ENCODE measurements around the gene PURA. TPM values are rescaled to one million over a fixed set of nuclear protein-coding genes. Genes with fewer than 3 reads are reported as not detected.

Gene PURA
- total RNA-seq, 1 donor from 2014 or later = 8.3 TPM

GRCh38 chr5:140076788-140077187 is 37.1 kb upstream of the PURA start:
- Mint-ChIP-seq H3K27me3 (peaks cover 59% of the 10 kb centered on the region), H3K4me1 (ENCODE audit: unreplicated experiment) (no peaks in the 10 kb centered on the region), H3K9me3 (no peaks in the 10 kb centered on the region), H3K4me3 (no peak overlapping the region), H3K27ac (no peak overlapping the region), H3K36me3 (no peaks in the 10 kb centered on the region)
- TF ChIP-seq, protein P1, sequence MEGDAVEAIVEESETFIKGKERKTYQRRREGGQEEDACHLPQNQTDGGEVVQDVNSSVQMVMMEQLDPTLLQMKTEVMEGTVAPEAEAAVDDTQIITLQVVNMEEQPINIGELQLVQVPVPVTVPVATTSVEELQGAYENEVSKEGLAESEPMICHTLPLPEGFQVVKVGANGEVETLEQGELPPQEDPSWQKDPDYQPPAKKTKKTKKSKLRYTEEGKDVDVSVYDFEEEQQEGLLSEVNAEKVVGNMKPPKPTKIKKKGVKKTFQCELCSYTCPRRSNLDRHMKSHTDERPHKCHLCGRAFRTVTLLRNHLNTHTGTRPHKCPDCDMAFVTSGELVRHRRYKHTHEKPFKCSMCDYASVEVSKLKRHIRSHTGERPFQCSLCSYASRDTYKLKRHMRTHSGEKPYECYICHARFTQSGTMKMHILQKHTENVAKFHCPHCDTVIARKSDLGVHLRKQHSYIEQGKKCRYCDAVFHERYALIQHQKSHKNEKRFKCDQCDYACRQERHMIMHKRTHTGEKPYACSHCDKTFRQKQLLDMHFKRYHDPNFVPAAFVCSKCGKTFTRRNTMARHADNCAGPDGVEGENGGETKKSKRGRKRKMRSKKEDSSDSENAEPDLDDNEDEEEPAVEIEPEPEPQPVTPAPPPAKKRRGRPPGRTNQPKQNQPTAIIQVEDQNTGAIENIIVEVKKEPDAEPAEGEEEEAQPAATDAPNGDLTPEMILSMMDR (conservative IDR thresholded peaks at IDR 0.05) = no peak
- DNase-seq (ENCODE audit: extremely low spot score, unreplicated experiment) = no peak

- H3K4me3 Mint-ChIP-seq = no peak overlapping the region
- H3K9me3 Mint-ChIP-seq = no peaks in the 10 kb centered on the region
- no peaks in the 10 kb centered on the region for H3K4me1 Mint-ChIP-seq (ENCODE audit: unreplicated experiment)
- H3K27me3 Mint-ChIP-seq = peaks cover 71% of the 10 kb centered on the region
- H3K36me3 Mint-ChIP-seq = no peaks in the 10 kb centered on the region
- H3K27ac Mint-ChIP-seq = no peak overlapping the region
- TF ChIP-seq, protein P1 (conservative IDR thresholded peaks at IDR 0.05) = no peak
- DNase-seq (ENCODE audit: extremely low spot score, unreplicated experiment) = no peak
Measured at GRCh38 chr5:140083120-140083519, 30.8 kb upstream of the PURA start.

- Mint-ChIP-seq H3K4me1 (ENCODE audit: unreplicated experiment) (no peaks in the 10 kb centered on the region), H3K4me3 (no peak overlapping the region), H3K9me3 (no peaks in the 10 kb centered on the region), H3K27ac (no peak overlapping the region), H3K27me3 (peaks cover 69% of the 10 kb centered on the region), H3K36me3 (no peaks in the 10 kb centered on the region)
- TF ChIP-seq, protein P1 (conservative IDR thresholded peaks at IDR 0.05) = no peak
- DNase-seq (ENCODE audit: extremely low spot score, unreplicated experiment) = no peak
Measured at GRCh38 chr5:140083650-140084049, 30.3 kb upstream of the PURA start.

- H3K4me3 Mint-ChIP-seq = no peak overlapping the region
- peaks cover 66% of the 10 kb centered on the region for H3K27me3 Mint-ChIP-seq
- no peak for DNase-seq (ENCODE audit: extremely low spot score, unreplicated experiment)
- TF ChIP-seq, protein P1 (conservative IDR thresholded peaks at IDR 0.05) = no peak
- H3K4me1 Mint-ChIP-seq (ENCODE audit: unreplicated experiment) = no peaks in the 10 kb centered on the region
- no peaks in the 10 kb centered on the region for H3K9me3 Mint-ChIP-seq
- no peaks in the 10 kb centered on the region for H3K36me3 Mint-ChIP-seq
- H3K27ac Mint-ChIP-seq = no peak overlapping the region
Measured at GRCh38 chr5:140084541-140084940, 29.4 kb upstream of the PURA start.

- TF ChIP-seq, protein P1 (conservative IDR thresholded peaks at IDR 0.05) = no peak
- no peaks in the 10 kb centered on the region for H3K4me1 Mint-ChIP-seq (ENCODE audit: unreplicated experiment)
- no peak overlapping the region for H3K4me3 Mint-ChIP-seq
- peaks cover 7% of the 10 kb centered on the region for H3K9me3 Mint-ChIP-seq
- H3K27ac Mint-ChIP-seq = no peak overlapping the region
- H3K36me3 Mint-ChIP-seq = no peaks in the 10 kb centered on the region
- no peak for DNase-seq (ENCODE audit: extremely low spot score, unreplicated experiment)
- H3K27me3 Mint-ChIP-seq = peaks cover 68% of the 10 kb centered on the region
Measured at GRCh38 chr5:140090251-140090650, 23.7 kb upstream of the PURA start.

GRCh38 chr5:140093179-140093578 is 20.7 kb upstream of the PURA start:
- H3K27me3 Mint-ChIP-seq = peaks cover 65% of the 10 kb centered on the region
- H3K27ac Mint-ChIP-seq = no peak overlapping the region
- no peaks in the 10 kb centered on the region for H3K4me1 Mint-ChIP-seq (ENCODE audit: unreplicated experiment)
- no peak for DNase-seq (ENCODE audit: extremely low spot score, unreplicated experiment)
- H3K36me3 Mint-ChIP-seq = no peaks in the 10 kb centered on the region
- peaks cover 7% of the 10 kb centered on the region for H3K9me3 Mint-ChIP-seq
- TF ChIP-seq, protein P1 (conservative IDR thresholded peaks at IDR 0.05) = no peak
- no peak overlapping the region for H3K4me3 Mint-ChIP-seq

Measured in type B pancreatic cell (in vitro differentiated cells).